Liver (tissue), 9 donors: ENCODE data around the gene NFIB. TPM values are rescaled to one million over a fixed set of nuclear protein-coding genes. Genes with fewer than 3 reads are reported as not detected.

Experiments used
- DNase-seq: peaks from one replicate; pipeline ENCODE4 v3.0.0-alpha.2; 2017; ENCODE audit warnings: low spot score
- H3K27ac ChIP-seq, 2 donors: one replicate each; pipeline ENCODE4 v1.7.0; 2013; ENCODE audit warnings: inconsistent platforms in 2 of 2, low read length in 2 of 2, control low read depth in 1 of 2, low read depth in 1 of 2, mild to moderate bottlenecking in 1 of 2
- H3K27me3 ChIP-seq, 4 donors: one replicate each; pipeline versions ENCODE4 v1.6.1 to v1.7.0; 2013; ENCODE audit warnings: low read length in 3 of 4, inconsistent platforms in 1 of 4, mild to moderate bottlenecking in 1 of 4, moderate library complexity in 1 of 4; ENCODE audit not compliant: control insufficient read depth in 4 of 4, insufficient read depth in 4 of 4
- H3K36me3 ChIP-seq, 4 donors: one replicate each; pipeline versions ENCODE4 v1.6.1 to v1.7.0; 2013; ENCODE audit warnings: low read length in 3 of 4, mild to moderate bottlenecking in 3 of 4, low read depth in 1 of 4, moderate library complexity in 1 of 4; ENCODE audit not compliant: control insufficient read depth in 4 of 4, insufficient read depth in 3 of 4
- H3K4me1 ChIP-seq, 4 donors: one replicate each; pipeline versions ENCODE4 v1.6.1 to v1.7.0; 2013; ENCODE audit warnings: low read length in 3 of 4, mild to moderate bottlenecking in 3 of 4, moderate library complexity in 1 of 4; ENCODE audit not compliant: control insufficient read depth in 4 of 4, insufficient read depth in 4 of 4
- H3K4me3 ChIP-seq, 3 donors: one replicate each; pipeline versions ENCODE4 v1.6.1 to v1.7.0; 2013; ENCODE audit warnings: low read length in 3 of 3, control low read depth in 1 of 3, low read depth in 1 of 3, mild to moderate bottlenecking in 1 of 3
- H3K9ac ChIP-seq, 2 donors: one replicate each; pipeline ENCODE4 v1.7.0; 2013; ENCODE audit warnings: low read length in 2 of 2, mild to moderate bottlenecking in 2 of 2, moderate library complexity in 2 of 2, control low read depth in 1 of 2, low read depth in 1 of 2
- H3K9me3 ChIP-seq, 4 donors: one replicate each; pipeline versions ENCODE4 v1.6.1 to v1.7.0; 2013; ENCODE audit warnings: low read length in 3 of 4; ENCODE audit not compliant: control insufficient read depth in 4 of 4
- CTCF ChIP-seq: fragments of 150-350 bp; IDR thresholded peaks from 2 replicates; pipeline ENCODE4 v1.5.1; 2017; ENCODE audit warnings: improper control_type of control experiment, low read depth, low read length; ENCODE audit not compliant: missing input control
- FOXA1 ChIP-seq: IDR thresholded peaks from 2 replicates; pipeline ENCODE4 v1.6.1; 2016; ENCODE audit warnings: antibody characterized with exemption
- FOXA2 ChIP-seq: IDR thresholded peaks from 2 replicates; pipeline ENCODE4 v1.6.1; 2016; ENCODE audit warnings: antibody characterized with exemption
- HNF4A ChIP-seq, 2 donors: conservative IDR thresholded peaks; 2 replicates each; pipeline ENCODE4 v1.6.1; 2016; ENCODE audit warnings: antibody characterized with exemption in 2 of 2, mild to moderate bottlenecking in 2 of 2
- MAX ChIP-seq: IDR thresholded peaks from 2 replicates; pipeline ENCODE4 v1.6.1; 2016; ENCODE audit warnings: antibody characterized with exemption
- RAD21 ChIP-seq, 2 donors: IDR thresholded peaks; 2 replicates each; pipeline ENCODE4 v1.6.1; 2016; ENCODE audit warnings: antibody characterized with exemption in 2 of 2, mild to moderate bottlenecking in 2 of 2
- RXRA ChIP-seq, 2 donors: IDR thresholded peaks; 2 replicates each; pipeline ENCODE4 v1.6.1; 2017 to 2018; ENCODE audit warnings: antibody characterized with exemption in 2 of 2, mild to moderate bottlenecking in 1 of 2
- SP1 ChIP-seq: IDR thresholded peaks from 2 replicates; pipeline ENCODE4 v1.6.1; 2018; ENCODE audit warnings: antibody characterized with exemption, mild to moderate bottlenecking
- WGBS: extraction: QIAGEN DNeasy Blood & Tissue Kit; methylation state at CpG from one replicate; pipeline ENCODE4 v1.1.7; 2013; 5-methylcytosine and 5-hydroxymethylcytosine counted together
- polyA plus RNA-seq, 2 donors: library from polyadenylated mRNA; stranded (reverse) in 1 of 2; unstranded in 1 of 2; fragments of 200-250 nt in 1 of 2; fragments of >200 nt in 1 of 2; fragmentation: Nextera tagmentation in 1 of 2; extraction: Ambion mirVana in 1 of 2; gene quantifications; one replicate each; pipeline versions ENCODE4 v1.2.1 to v1.2.3, GENCODE V29; 2013 to 2015
- total RNA-seq, 2 donors: library from RNA; depleted of rRNA; stranded (reverse); fragments of >200 nt; gene quantifications; one replicate each; pipeline ENCODE4 v1.2.3, GENCODE V29; 2014
- TF ChIP-seq, protein P1 (sequence below): IDR thresholded peaks from 2 replicates; pipeline ENCODE4 v1.6.1; 2016; ENCODE audit warnings: antibody characterized with exemption
- TF ChIP-seq, protein P2 (sequence below): IDR thresholded peaks from 2 replicates; pipeline ENCODE4 v1.6.1; 2016; ENCODE audit warnings: antibody characterized with exemption
- donor health status: healthy.
- donor health status: healthy.
- donor health status: healthy.
- donor health status: healthy.
- donor health status: healthy.

Gene NFIB
- total and polyA plus RNA-seq, 4 donors, result 3.2 to 23.2 (median 8.0) TPM

- peaks cover 13 to 56% (median 40%) of the 10 kb centered on the region in 4 donors for H3K4me1 ChIP-seq
- peak overlapping the region in 2 of 3 donors; percentile 51 to 59 for H3K4me3 ChIP-seq
- H3K9me3 ChIP-seq, result peaks cover 0 to 3% (median 0%) of the 10 kb centered on the region in 4 donors
- no peaks in the 10 kb centered on the region for H3K36me3 ChIP-seq
- H3K27ac ChIP-seq, result peak overlapping the region in 1 of 2 donors; percentile 41
- 3% methylated on average over 10 of the region's 10 CpGs for WGBS
- TF ChIP-seq SP1 (no peak), RAD21 (IDR thresholded peaks at IDR 0.05) (peak in 1 of 2 donors; percentile 21), HNF4A (conservative IDR thresholded peaks at IDR 0.05) (no peak), MAX (peak; percentile 19)
- peaks cover 0 to 38% (median 11%) of the 10 kb centered on the region in 4 donors for H3K27me3 ChIP-seq
- no peak overlapping the region for H3K9ac ChIP-seq
- DNase-seq, result no peak
Observed at GRCh38 chr9:14348123-14348372, 34.1 kb upstream of the NFIB start.

DNA sequence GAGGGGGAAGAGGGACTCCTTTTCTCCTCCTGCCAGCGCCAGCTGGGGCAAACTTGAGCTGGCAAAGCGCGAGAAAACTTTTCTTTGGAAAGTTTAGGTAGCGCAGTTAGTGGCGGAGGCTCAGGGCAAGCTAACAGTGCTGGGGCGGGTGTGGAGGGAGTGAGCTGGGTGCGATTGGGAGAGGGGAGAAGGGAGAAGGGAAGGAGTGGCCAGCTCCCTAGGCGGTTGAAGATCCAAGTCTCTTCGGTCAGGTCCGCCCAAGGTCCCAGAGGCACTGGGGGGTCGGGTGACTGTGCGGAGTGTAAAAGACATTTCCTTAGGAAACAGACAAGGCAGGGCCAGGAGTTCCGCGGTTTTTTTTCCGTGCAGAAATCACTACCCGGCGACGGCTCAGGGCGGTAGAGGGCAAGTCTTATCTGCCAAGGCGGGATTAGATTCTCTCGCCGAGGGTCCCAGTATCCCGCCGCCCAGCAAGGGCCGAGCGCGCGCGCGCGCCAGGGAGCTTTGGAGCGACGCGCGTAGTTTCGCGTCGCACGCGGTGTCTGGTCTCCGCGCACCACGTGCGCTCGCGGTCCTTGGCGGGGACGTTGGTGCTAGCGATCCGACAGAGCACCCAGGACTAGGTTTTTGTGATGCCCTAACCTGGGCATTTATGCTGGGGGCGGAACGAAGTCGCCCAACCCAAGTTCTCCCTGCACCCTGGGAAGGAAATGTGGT is 33.6 kb upstream of the NFIB start:
- Histone ChIP-seq H3K9me3 (peaks cover 0 to 3% (median 0%) of the 10 kb centered on the region in 4 donors), H3K9ac (no peak overlapping the region), H3K27me3 (peaks cover 0 to 38% (median 11%) of the 10 kb centered on the region in 4 donors), H3K27ac (peak overlapping the region in 1 of 2 donors; percentile 41), H3K4me1 (peaks cover 13 to 56% (median 39%) of the 10 kb centered on the region in 4 donors), H3K4me3 (peak overlapping the region in 2 of 3 donors; percentile 51 to 59), H3K36me3 (no peaks in the 10 kb centered on the region)
- no peak for DNase-seq
- 4% methylated on average over 53 of the region's 53 CpGs for WGBS
- no peak for TF ChIP-seq FOXA1
- TF ChIP-seq HNF4A (conservative IDR thresholded peaks at IDR 0.05), result no peak
- TF ChIP-seq MAX, result no peak
- TF ChIP-seq, protein P1, sequence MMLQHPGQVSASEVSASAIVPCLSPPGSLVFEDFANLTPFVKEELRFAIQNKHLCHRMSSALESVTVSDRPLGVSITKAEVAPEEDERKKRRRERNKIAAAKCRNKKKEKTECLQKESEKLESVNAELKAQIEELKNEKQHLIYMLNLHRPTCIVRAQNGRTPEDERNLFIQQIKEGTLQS, result no peak
- no peak for TF ChIP-seq RXRA (IDR thresholded peaks at IDR 0.05)

DNA sequence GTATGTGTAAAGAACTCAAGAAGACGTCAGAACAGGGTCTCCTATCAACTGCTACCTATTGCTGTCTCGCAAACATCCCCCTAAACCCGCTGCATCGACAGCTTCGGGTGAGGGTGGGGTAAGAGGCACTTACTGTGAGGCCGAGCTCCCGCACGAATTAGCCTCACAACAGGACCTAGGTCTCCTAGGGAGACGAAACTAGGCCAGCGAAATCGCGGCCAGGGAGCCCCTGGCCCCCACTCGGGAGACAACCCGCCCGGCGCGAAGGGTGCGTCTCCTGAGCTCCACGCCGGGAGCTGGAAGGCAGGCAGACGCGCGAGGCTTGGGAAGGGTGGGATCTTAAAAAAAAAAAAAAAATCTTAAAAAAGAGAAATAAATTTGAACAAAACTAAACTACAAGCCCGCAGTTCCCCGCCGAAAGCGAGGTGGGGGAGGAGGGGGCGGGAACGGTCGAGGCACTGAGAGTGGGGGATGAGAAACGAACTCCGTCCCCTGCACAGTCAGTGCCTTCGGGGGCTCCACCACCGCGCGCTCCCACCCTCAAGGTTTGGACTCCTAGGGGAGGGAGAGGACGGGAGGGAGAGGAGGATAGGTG is 33.0 kb upstream of the NFIB start:
- peaks cover 13 to 56% (median 39%) of the 10 kb centered on the region in 4 donors for H3K4me1 ChIP-seq

More for the DNA sequence above, 33.0 kb upstream of the NFIB start:
- peaks cover 0 to 3% (median 0%) of the 10 kb centered on the region in 4 donors for H3K9me3 ChIP-seq
- peak overlapping the region in 2 of 3 donors; percentile 51 to 59 for H3K4me3 ChIP-seq
- TF ChIP-seq, protein P2, sequence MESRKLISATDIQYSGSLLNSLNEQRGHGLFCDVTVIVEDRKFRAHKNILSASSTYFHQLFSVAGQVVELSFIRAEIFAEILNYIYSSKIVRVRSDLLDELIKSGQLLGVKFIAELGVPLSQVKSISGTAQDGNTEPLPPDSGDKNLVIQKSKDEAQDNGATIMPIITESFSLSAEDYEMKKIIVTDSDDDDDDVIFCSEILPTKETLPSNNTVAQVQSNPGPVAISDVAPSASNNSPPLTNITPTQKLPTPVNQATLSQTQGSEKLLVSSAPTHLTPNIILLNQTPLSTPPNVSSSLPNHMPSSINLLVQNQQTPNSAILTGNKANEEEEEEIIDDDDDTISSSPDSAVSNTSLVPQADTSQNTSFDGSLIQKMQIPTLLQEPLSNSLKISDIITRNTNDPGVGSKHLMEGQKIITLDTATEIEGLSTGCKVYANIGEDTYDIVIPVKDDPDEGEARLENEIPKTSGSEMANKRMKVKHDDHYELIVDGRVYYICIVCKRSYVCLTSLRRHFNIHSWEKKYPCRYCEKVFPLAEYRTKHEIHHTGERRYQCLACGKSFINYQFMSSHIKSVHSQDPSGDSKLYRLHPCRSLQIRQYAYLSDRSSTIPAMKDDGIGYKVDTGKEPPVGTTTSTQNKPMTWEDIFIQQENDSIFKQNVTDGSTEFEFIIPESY, result no peak
- no peak for TF ChIP-seq RAD21 (IDR thresholded peaks at IDR 0.05)
- no peak for TF ChIP-seq CTCF
- TF ChIP-seq HNF4A (conservative IDR thresholded peaks at IDR 0.05), result no peak
- no peak for TF ChIP-seq FOXA2
- H3K27me3 ChIP-seq, result peaks cover 0 to 38% (median 16%) of the 10 kb centered on the region in 4 donors
- 9% methylated on average over 37 of the region's 37 CpGs for WGBS
- H3K27ac ChIP-seq, result peak overlapping the region in 1 of 2 donors; percentile 41
- H3K9ac ChIP-seq, result no peak overlapping the region
- H3K36me3 ChIP-seq, result no peaks in the 10 kb centered on the region
- DNase-seq, result no peak
